ENCODE measurements around the gene D2HGDH. TPM values are rescaled to one million over a fixed set of nuclear protein-coding genes. Genes with fewer than 3 reads are reported as not detected.
A peak's percentile ranks its signal among the peaks of the same experiment; 100 is the strongest.

The D2HGDH gene
- total and polyA plus RNA-seq, 2 of the 8 experiments (the other 6 are each of a cell fraction or from before 2014, with no cell fraction given) = 3.4 to 8.1 TPM

DNA sequence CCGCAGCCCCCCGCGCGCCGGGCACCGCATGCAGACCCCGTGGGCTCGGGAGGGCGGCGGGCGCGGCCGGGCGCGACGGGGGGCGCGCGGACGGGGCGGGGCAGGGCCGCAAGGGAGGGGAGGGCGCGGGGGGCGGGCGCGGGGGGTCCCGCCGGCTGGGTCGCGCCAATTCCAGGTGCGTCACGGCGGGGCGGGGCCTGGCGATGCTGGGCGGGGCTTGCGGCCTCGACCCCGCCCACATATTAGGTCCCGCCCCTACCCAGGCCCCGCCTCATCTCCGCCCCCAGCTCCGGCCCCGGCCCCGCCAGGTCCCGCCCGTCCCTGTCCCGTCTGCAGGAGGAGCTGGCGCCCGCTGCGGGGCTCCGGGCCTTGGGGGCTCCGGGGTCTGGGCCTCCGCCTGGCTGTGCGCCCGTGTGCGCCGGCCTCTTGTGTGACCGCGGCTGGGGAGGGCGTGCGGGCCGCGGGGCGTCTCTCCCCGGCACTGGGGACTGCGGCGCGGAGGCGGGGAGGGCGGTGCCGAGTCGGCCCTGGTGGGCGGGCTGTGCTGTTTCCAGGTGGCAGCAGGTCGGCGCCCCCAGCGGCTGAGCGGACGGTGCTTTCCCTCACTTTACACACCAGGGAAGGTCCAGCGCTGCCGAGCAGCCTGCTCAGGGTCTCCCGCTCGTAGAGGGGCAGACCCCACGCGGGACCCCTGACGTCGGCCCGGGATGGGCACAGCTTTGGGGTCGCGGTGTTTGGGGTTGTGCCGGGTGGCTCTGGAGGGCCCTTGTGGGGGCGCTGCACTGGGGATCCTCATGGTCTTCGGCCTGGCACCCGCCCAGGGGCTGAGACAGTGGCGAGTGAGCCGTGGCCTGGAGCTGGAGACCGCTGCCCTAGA lies 32.0 kb upstream of the D2HGDH start (continued):
- TF ChIP-seq, protein P1, sequence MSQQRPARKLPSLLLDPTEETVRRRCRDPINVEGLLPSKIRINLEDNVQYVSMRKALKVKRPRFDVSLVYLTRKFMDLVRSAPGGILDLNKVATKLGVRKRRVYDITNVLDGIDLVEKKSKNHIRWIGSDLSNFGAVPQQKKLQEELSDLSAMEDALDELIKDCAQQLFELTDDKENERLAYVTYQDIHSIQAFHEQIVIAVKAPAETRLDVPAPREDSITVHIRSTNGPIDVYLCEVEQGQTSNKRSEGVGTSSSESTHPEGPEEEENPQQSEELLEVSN (IDR thresholded peaks at IDR 0.05) = no peak
- TF ChIP-seq POLR2AphosphoS5 (IDR thresholded peaks at IDR 0.05; ENCODE audit: low read depth, low read length) (peak; percentile 55; the same call in 1 of the 2 replicates), SIN3A (conservative IDR thresholded peaks at IDR 0.05 in 1 of 2, IDR thresholded peaks at IDR 0.05 in 1 of 2; ENCODE audit: low read depth in 1 of 2, low read length in 2 of 2) (peak in 1 of 2 experiments; percentile 73; a peak in 2 of 4 replicates), RFX5 (IDR thresholded peaks at IDR 0.05; ENCODE audit: borderline replicate concordance, low read depth, low read length) (no peak), TCF12 (IDR thresholded peaks at IDR 0.05; ENCODE audit: low read depth, low read length) (0 out of 2 replicates have a peak, but pooled peaks have one; percentile 11), CBX5 (IDR thresholded peaks at IDR 0.05; ENCODE audit: low read depth, low read length) (no peak)
